Forelimb muscle (tissue), 1 donor: ENCODE data around the gene DNAJC3. TPM values are rescaled to one million over a fixed set of nuclear protein-coding genes. Genes with fewer than 3 reads are reported as not detected.
"Not testable (repeated sequence)": the region's sequence is repeated elsewhere in the genome, so short reads cannot be mapped to it uniquely, and the experiment has no call there.

Experiments used
- DNase-seq: peaks from one replicate; pipeline ENCODE4 v3.0.0-alpha.2; 2013; ENCODE audit warnings: low read depth
- polyA plus RNA-seq: library from polyadenylated mRNA; unstranded; fragments of 120-200 nt; gene quantifications from one replicate; pipeline ENCODE4 v1.2.1, GENCODE V29; 2013; ENCODE audit not compliant: insufficient read length

The DNAJC3 gene
- polyA plus RNA-seq, 1 donor: 16.6 TPM

- no peak for DNase-seq
Observed at GRCh38 chr13:95676105-95676761, 706 bp upstream of the DNAJC3 start.

GRCh38 chr13:95677564-95678266, 776 bp downstream of the DNAJC3 start:
- no peak for DNase-seq

- DNase-seq: no peak
Observed at GRCh38 chr13:95678967-95679366, 2.0 kb downstream of the DNAJC3 start.

- no peak for DNase-seq
Observed at GRCh38 chr13:95679722-95680121, 2.8 kb downstream of the DNAJC3 start.

GRCh38 chr13:95684418-95684817, 7.5 kb downstream of the DNAJC3 start:
- no peak for DNase-seq

- not testable (repeated sequence) for DNase-seq
Observed at GRCh38 chr13:95684960-95685359, 8.0 kb downstream of the DNAJC3 start.

- DNase-seq: no peak
Observed at GRCh38 chr13:95689582-95689926, 12.6 kb downstream of the DNAJC3 start.

- not testable (repeated sequence) for DNase-seq
Observed at GRCh38 chr13:95690986-95691385, 14.0 kb downstream of the DNAJC3 start.

- DNase-seq: no peak
Observed at GRCh38 chr13:95697052-95697680, 20.2 kb downstream of the DNAJC3 start.

GRCh38 chr13:95698047-95698749, 21.3 kb downstream of the DNAJC3 start:
- DNase-seq: no peak

GRCh38 chr13:95703576-95703975, 26.6 kb downstream of the DNAJC3 start:
- no peak for DNase-seq

GRCh38 chr13:95704510-95704909, 27.6 kb downstream of the DNAJC3 start:
- no peak for DNase-seq

- DNase-seq: no peak
Observed at GRCh38 chr13:95706356-95706755, 29.4 kb downstream of the DNAJC3 start.

GRCh38 chr13:95707035-95707434, 30.1 kb downstream of the DNAJC3 start:
- no peak for DNase-seq

GRCh38 chr13:95707442-95708390, 30.8 kb downstream of the DNAJC3 start:
- DNase-seq: no peak

GRCh38 chr13:95708391-95708774, 31.4 kb downstream of the DNAJC3 start:
- DNase-seq: no peak

- DNase-seq: no peak
Observed at GRCh38 chr13:95708811-95709500, 32.0 kb downstream of the DNAJC3 start.

- DNase-seq: no peak
Observed at GRCh38 chr13:95710313-95710712, 33.4 kb downstream of the DNAJC3 start.

- not testable (repeated sequence) for DNase-seq
Observed at GRCh38 chr13:95712846-95713245, 35.9 kb downstream of the DNAJC3 start.

GRCh38 chr13:95713651-95714050, 36.7 kb downstream of the DNAJC3 start:
- no peak for DNase-seq
